HepG2 (cell line): ENCODE results near the gene TMEM200B. TPM values are rescaled to one million over a fixed set of nuclear protein-coding genes. Genes with fewer than 3 reads are reported as not detected.

Source experiments
- CEBPB ChIP-seq: IDR thresholded peaks from 2 replicates; pipeline ENCODE4 v1.6.1; 2011; ENCODE audit warnings: low read depth, low read length, improper control_type of control experiment, borderline replicate concordance
- ELF3 ChIP-seq: IDR thresholded peaks from 2 replicates; pipeline ENCODE4 v1.6.1; 2016; ENCODE audit warnings: missing genetic modification reagents, missing compliant biosample characterization
- HNF4G ChIP-seq, 2 experiments: sonication (generic) in 1 of 2; formaldehyde crosslinking in 1 of 2; IDR thresholded peaks; 2 replicates each; pipeline versions ENCODE4 v1.4.0 to v1.6.1; 2011 to 2020; ENCODE audit warnings: borderline replicate concordance in 2 of 2, low read depth in 2 of 2, mild to moderate bottlenecking in 2 of 2, low read length in 1 of 2, missing genetic modification reagents in 1 of 2, moderate library complexity in 1 of 2
- KDM5B ChIP-seq: sonication (generic); formaldehyde crosslinking; IDR thresholded peaks from 2 replicates; pipeline ENCODE4 v1.4.0; 2020; ENCODE audit warnings: missing genetic modification reagents, mild to moderate bottlenecking, borderline replicate concordance
- NFRKB ChIP-seq: fragments of 450-650 bp; IDR thresholded peaks from 2 replicates; pipeline ENCODE4 v1.6.1; 2017
- RXRB ChIP-seq: IDR thresholded peaks from 2 replicates; pipeline ENCODE4 v1.6.1; 2016; ENCODE audit warnings: borderline replicate concordance, missing genetic modification reagents, missing compliant biosample characterization
- SIX4 ChIP-seq: sonication (generic); formaldehyde crosslinking; IDR thresholded peaks from 2 replicates; pipeline ENCODE4 v1.4.0; 2020; ENCODE audit warnings: missing genetic modification reagents
- SRY ChIP-seq: sonication (generic); formaldehyde crosslinking; IDR thresholded peaks from 2 replicates; pipeline ENCODE4 v1.8.0; 2022; ENCODE audit warnings: mild to moderate bottlenecking, missing genetic modification reagents
- TEAD2 ChIP-seq: sonication (generic); formaldehyde crosslinking; IDR thresholded peaks from 2 replicates; pipeline ENCODE4 v1.9.0; 2021; ENCODE audit warnings: missing genetic modification reagents
- TRAFD1 ChIP-seq: sonication (generic); formaldehyde crosslinking; IDR thresholded peaks from 2 replicates; pipeline ENCODE4 v1.5.1; 2020; ENCODE audit warnings: missing genetic modification reagents, mild to moderate bottlenecking, borderline replicate concordance
- ZBTB7A ChIP-seq: sonication (generic); formaldehyde crosslinking; IDR thresholded peaks from 2 replicates; pipeline ENCODE4 v1.8.0; 2022; ENCODE audit warnings: mild to moderate bottlenecking, missing genetic modification reagents
- ZNF431 ChIP-seq: sonication (generic); formaldehyde crosslinking; IDR thresholded peaks from 2 replicates; pipeline ENCODE4 v1.9.0; 2022; ENCODE audit warnings: missing genetic modification reagents, low read depth, mild to moderate bottlenecking, borderline replicate concordance
- ZNF577 ChIP-seq: sonication (generic); formaldehyde crosslinking; IDR thresholded peaks from 2 replicates; pipeline ENCODE4 v1.4.0; 2020; ENCODE audit warnings: mild to moderate bottlenecking, low read depth, missing genetic modification reagents, borderline replicate concordance
- ZNF598 ChIP-seq: sonication (generic); formaldehyde crosslinking; IDR thresholded peaks from 2 replicates; pipeline ENCODE4 v1.5.1; 2020; ENCODE audit warnings: mild to moderate bottlenecking, missing genetic modification reagents, borderline replicate concordance
- ZNF761 ChIP-seq: sonication (generic); formaldehyde crosslinking; conservative IDR thresholded peaks from 2 replicates; pipeline ENCODE4 v1.4.0; 2020; ENCODE audit warnings: mild to moderate bottlenecking, missing genetic modification reagents
- ZNF782 ChIP-seq: sonication (generic); formaldehyde crosslinking; IDR thresholded peaks from 2 replicates; pipeline ENCODE4 v1.4.0; 2020; ENCODE audit warnings: missing genetic modification reagents, mild to moderate bottlenecking, borderline replicate concordance
- ZNF839 ChIP-seq: sonication (generic); formaldehyde crosslinking; IDR thresholded peaks from 2 replicates; pipeline ENCODE4 v1.4.0; 2020; ENCODE audit warnings: missing genetic modification reagents, mild to moderate bottlenecking, borderline replicate concordance
- ZNF878 ChIP-seq: sonication (generic); formaldehyde crosslinking; IDR thresholded peaks from 2 replicates; pipeline ENCODE4 v1.8.1; 2023; ENCODE audit warnings: mild to moderate bottlenecking, missing genetic modification reagents, moderate library complexity
- ZSCAN22 ChIP-seq: sonication (generic); formaldehyde crosslinking; IDR thresholded peaks from 2 replicates; pipeline ENCODE4 v1.4.0; 2020; ENCODE audit warnings: mild to moderate bottlenecking, missing genetic modification reagents
- polyA plus RNA-seq, 8 experiments: library from polyadenylated mRNA; depleted of rRNA in 3 of 8; stranded (reverse) in 7 of 8; unstranded in 1 of 8; fragments of >200 nt; fragmentation: Illumina TruSeq in 4 of 8; extraction: Trizol in 4 of 8; gene quantifications; 2 replicates each; pipeline versions ENCODE4 v1.2.1 to v1.2.3, GENCODE V29; 2011 to 2016; ENCODE audit warnings: low read depth in 4 of 8, missing spikeins in 1 of 8, mixed read lengths in 1 of 8; ENCODE audit not compliant: insufficient read depth in 1 of 8
- total RNA-seq, 5 experiments: library from RNA; depleted of rRNA; stranded (reverse); fragments of >200 nt; fragmentation: Illumina TruSeq; extraction: Trizol; gene quantifications; 2 replicates each; pipeline ENCODE4 v1.2.3, GENCODE V29; 2016; ENCODE audit warnings: low read depth in 1 of 5

Gene TMEM200B
- total and polyA plus RNA-seq, 2 of the 13 experiments (the other 11 are each of a cell fraction or from before 2014, with no cell fraction given) = 1.1 to 1.4 TPM

- no peak for TF ChIP-seq ZNF782
- peak; percentile 62; the same call in 1 of the 2 replicates for TF ChIP-seq RXRB (CRISPR knock-in tag)
- TF ChIP-seq ZNF577 = no peak
- TF ChIP-seq ZNF761 (CRISPR knock-in tag) = no peak
- no peak for TF ChIP-seq TRAFD1
- no peak for TF ChIP-seq SIX4
- TF ChIP-seq NFRKB = no peak
- no peak for TF ChIP-seq ZNF431 (CRISPR knock-in tag)
- TF ChIP-seq ZNF878 (CRISPR knock-in tag) = no peak
- no peak for TF ChIP-seq ZBTB7A (CRISPR knock-in tag)
- TF ChIP-seq ZNF839 (CRISPR knock-in tag) = no peak
- no peak for TF ChIP-seq SRY (CRISPR knock-in tag)
- no peak for TF ChIP-seq ZSCAN22 (CRISPR knock-in tag)
- no peak for TF ChIP-seq TEAD2
- TF ChIP-seq HNF4G (IDR thresholded peaks at IDR 0.05; ENCODE audit: borderline replicate concordance, low read depth, low read length) = no peak
- TF ChIP-seq HNF4G (CRISPR knock-in tag; IDR thresholded peaks at IDR 0.05; ENCODE audit: borderline replicate concordance, low read depth) = no peak
- TF ChIP-seq CEBPB = no peak
- TF ChIP-seq KDM5B (CRISPR knock-in tag) = no peak
- no peak for TF ChIP-seq ZNF598 (CRISPR knock-in tag)
- TF ChIP-seq ELF3 (CRISPR knock-in tag) = 0 out of 2 replicates have a peak, but pooled peaks have one; percentile 16
Measured at GRCh38 chr1:29117381-29117780, 6.3 kb downstream of the TMEM200B start (continued).
